Measurements from ENCODE around the gene KCNG2. TPM values are rescaled to one million over a fixed set of nuclear protein-coding genes. Genes with fewer than 3 reads are reported as not detected.

KCNG2 gene
- total and polyA plus RNA-seq, 2 of the 8 experiments (the other 6 are each of a cell fraction or from before 2014, with no cell fraction given), result 0.19 to 0.74 TPM

GRCh38 chr18:79846936-79847557 lies 49.3 kb downstream of the KCNG2 start:
- FAIRE-seq, result no peak
- H2BK120ac ChIP-seq (replicated peaks; ENCODE audit: low read depth, low read length), result no peak overlapping the region
- H3K4me3 ChIP-seq (ENCODE audit: extremely low read depth in 1 of 4, insufficient read depth in 2 of 4, low read depth in 3 of 4, low read length in 4 of 4), result no peak overlapping the region
- H2BK12ac ChIP-seq (ENCODE audit: low read depth, low read length), result no peak overlapping the region
- no peak overlapping the region for H3K23ac ChIP-seq (ENCODE audit: insufficient read length)
- WGBS, 2 experiments (ENCODE audit: extremely low coverage in 1 of 2, insufficient coverage in 1 of 2, insufficient read length in 1 of 2, insufficient replicate concordance in 2 of 2, low coverage in 1 of 2, low lambda C conversion rate in 2 of 2, missing lambda C conversion rate in 1 of 2), result 88% methylated on average over 17 of the region's 17 CpGs; no CpG with 5 or more reads in 1 of the 2 experiments
- ChIA-PET CTCF (ENCODE audit: partially characterized antibody) (interaction anchor here (1.4 kb wide), 1 partner anchor 45 kb away, joined by 3 read pairs; no protein-coding TSS in a partner anchor), POLR2A (ENCODE audit: partially characterized antibody) (no interaction called here)
- H4K20me1 ChIP-seq (replicated peaks in 1 of 2; ENCODE audit: control insufficient read depth in 1 of 2, insufficient read depth in 2 of 2, low read length in 2 of 2), result peaks cover 2 to 3% of the 10 kb centered on the region in 2 experiments
- H3K23me2 ChIP-seq (ENCODE audit: low read depth, low read length), result 0 out of 2 replicates have a peak, but pooled peaks cover 3% of the 10 kb centered on the region
- H3K4ac ChIP-seq (replicated peaks; ENCODE audit: insufficient read length, low read depth, low read length), result no peak overlapping the region
- no peak overlapping the region for H3K9ac ChIP-seq (replicated peaks in 1 of 4; ENCODE audit: extremely low read depth in 1 of 4, low read depth in 3 of 4, low read length in 3 of 4)
- TF ChIP-seq SP4 (IDR thresholded peaks at IDR 0.05; ENCODE audit: low read length), result no peak
- no peak for TF ChIP-seq POLR2A (IDR thresholded peaks at IDR 0.05; ENCODE audit: control extremely low read depth in 1 of 2, low read depth in 2 of 2, low read length in 2 of 2)
- peak in 1 of 2 experiments; percentile 27 for DNase-seq (ENCODE audit: low read depth in 1 of 2, low spot score in 2 of 2)
- no peak overlapping the region for H3K18ac ChIP-seq (ENCODE audit: extremely low read depth, low read length)
- H2AFZ ChIP-seq (ENCODE audit: low read length), result no peak overlapping the region
- no peak overlapping the region for H4K5ac ChIP-seq (ENCODE audit: insufficient read length, low read depth, low read length)
- H2AK5ac ChIP-seq (ENCODE audit: low read depth, low read length), result no peak overlapping the region
- no peak overlapping the region for H3K27ac ChIP-seq (ENCODE audit: low read depth, low read length)
- H3K4me2 ChIP-seq (ENCODE audit: insufficient read depth in 1 of 2, low read depth in 2 of 2, low read length in 2 of 2), result no peak overlapping the region
- peaks cover 0 to 1% of the 10 kb centered on the region in 2 experiments; a peak in 1 of 4 replicates for H3K9me3 ChIP-seq (ENCODE audit: insufficient read depth in 2 of 2, low read depth in 1 of 2, low read length in 1 of 2)
- no peak overlapping the region for H2BK20ac ChIP-seq (ENCODE audit: low read length)
- H4K8ac ChIP-seq (ENCODE audit: extremely low read depth, insufficient read depth, low read length), result no peak overlapping the region
- H3K79me1 ChIP-seq (ENCODE audit: low read depth, low read length), result no peaks in the 10 kb centered on the region
- no peaks in the 10 kb centered on the region; a peak in 1 of 7 replicates for H3K4me1 ChIP-seq (replicated peaks in 1 of 4; ENCODE audit: control insufficient read depth in 3 of 4, insufficient read depth in 4 of 4, low read length in 3 of 4)
- H2BK5ac ChIP-seq (ENCODE audit: low read depth, low read length), result no peak overlapping the region; the same call in 1 of the 2 replicates
- H2BK15ac ChIP-seq (ENCODE audit: low read length), result no peak overlapping the region
- H3K36me3 ChIP-seq (ENCODE audit: control insufficient read depth in 2 of 4, insufficient read depth in 4 of 4, low read length in 3 of 4), result no peaks in the 10 kb centered on the region
- H4K91ac ChIP-seq (replicated peaks; ENCODE audit: insufficient read length, low read length), result no peak overlapping the region
- H3K56ac ChIP-seq (replicated peaks; ENCODE audit: insufficient read length, low read depth, low read length), result no peak overlapping the region
- no peak overlapping the region for H3K14ac ChIP-seq (ENCODE audit: insufficient read length)
- H3K27me3 ChIP-seq (replicated peaks in 1 of 4; ENCODE audit: control insufficient read depth in 3 of 4, extremely low read depth in 1 of 4, insufficient read depth in 3 of 4, low read length in 3 of 4), result no peaks in the 10 kb centered on the region
- no peaks in the 10 kb centered on the region for H3K79me2 ChIP-seq (ENCODE audit: control insufficient read depth in 1 of 2, insufficient read depth in 2 of 2, low read length in 2 of 2)

All from H1 (cell line).